NK-92 (cell line): ENCODE data around the gene MARK1.

Experiments
- DNase-seq: peaks from one replicate; lab custom pipeline; 2025; ENCODE audit not compliant: unreplicated experiment; lab: John Stamatoyannopoulos, UW

The MARK1 gene

DNA sequence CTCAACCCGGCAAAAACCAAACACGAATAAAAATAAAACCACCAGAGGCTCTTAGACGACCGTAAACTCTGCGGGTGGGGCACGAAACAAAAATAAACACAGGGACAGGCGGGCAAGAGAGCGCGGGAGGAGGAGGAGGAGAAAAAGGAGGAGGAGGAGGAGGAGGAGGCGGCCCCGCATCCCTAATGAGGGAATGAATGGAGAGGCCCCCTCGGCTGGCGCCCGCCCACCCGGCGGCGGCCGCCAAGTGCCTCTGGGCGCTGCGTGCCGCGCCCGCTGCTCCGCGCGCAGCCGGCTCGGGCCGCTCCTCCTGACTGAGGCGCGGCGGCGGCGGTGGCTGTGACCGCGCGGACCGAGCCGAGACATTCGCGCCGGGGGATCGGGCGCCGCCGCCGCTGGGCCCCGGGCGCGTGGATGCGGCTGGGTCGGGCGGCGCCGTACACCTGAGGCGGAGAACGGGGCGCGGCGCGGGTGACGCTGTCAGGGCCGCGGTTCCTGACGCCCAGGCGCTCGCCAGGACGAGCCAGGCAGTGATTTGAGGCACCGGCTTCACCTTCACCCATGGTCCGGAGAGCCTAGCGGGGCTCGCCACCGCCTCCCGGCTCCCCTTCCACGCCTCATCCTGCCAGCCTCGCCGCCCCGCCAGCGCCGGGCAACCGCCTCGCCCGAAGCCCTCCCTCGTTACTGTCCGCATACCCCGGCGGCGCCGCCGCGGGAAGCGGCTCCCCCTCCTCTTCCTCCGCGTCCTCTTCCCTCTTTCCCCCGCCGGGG is at the start of gene MARK1:
MARK1 (plus strand) TSS at position 229 of the 771 bp plus-strand sequence. CDS start 687 bp downstream, outside the sequence.
- no peak for DNase-seq

DNA sequence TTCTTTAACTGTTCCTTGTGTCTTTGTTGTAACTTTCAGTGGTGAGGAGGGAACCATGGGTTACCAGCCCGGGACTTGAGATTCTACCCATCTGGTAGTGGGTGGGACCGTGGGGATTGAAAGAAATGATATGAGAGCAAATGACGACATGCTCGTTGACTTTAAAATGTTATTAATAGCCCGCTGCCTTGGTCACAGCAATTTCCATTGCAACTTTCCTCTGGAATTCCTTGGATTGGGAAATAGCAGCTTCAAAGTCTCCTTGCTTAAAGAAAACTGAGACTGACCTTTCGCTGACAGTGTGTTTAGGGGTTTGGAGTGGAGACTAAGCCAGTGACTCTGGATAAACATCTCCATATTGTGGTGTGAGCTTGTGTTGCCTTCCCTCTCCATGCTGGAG is 44.2 kb upstream of the MARK1 start:
- DNase-seq, result no peak

GRCh38 chr1:220484135-220484534 is 43.8 kb upstream of the MARK1 start:
- DNase-seq, result no peak

- no peak for DNase-seq
Observed at GRCh38 chr1:220485131-220485530, 42.8 kb upstream of the MARK1 start.

- no peak for DNase-seq
Observed at GRCh38 chr1:220485791-220486190, 42.1 kb upstream of the MARK1 start.

GRCh38 chr1:220487297-220487820 is 40.6 kb upstream of the MARK1 start:
- DNase-seq, result no peak

DNA sequence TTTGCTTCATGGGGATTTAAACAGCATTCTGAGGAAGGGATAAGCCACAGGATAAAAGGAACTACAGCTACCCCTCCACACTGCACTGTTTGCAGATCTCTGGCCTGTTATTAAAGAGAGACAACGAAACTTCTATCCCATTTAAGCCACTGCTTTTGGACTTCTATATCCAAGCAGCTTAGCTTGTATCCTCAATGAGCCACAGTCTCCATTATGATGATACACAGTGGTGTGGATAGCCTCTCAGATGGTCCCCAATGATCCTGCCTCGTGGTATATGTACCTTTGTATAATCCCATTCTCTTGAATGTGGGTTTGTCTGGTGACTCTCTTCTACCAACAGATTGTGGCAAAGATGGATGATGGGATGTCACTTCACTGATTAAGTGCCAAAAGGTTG is 36.0 kb upstream of the MARK1 start:
- no peak for DNase-seq

DNA sequence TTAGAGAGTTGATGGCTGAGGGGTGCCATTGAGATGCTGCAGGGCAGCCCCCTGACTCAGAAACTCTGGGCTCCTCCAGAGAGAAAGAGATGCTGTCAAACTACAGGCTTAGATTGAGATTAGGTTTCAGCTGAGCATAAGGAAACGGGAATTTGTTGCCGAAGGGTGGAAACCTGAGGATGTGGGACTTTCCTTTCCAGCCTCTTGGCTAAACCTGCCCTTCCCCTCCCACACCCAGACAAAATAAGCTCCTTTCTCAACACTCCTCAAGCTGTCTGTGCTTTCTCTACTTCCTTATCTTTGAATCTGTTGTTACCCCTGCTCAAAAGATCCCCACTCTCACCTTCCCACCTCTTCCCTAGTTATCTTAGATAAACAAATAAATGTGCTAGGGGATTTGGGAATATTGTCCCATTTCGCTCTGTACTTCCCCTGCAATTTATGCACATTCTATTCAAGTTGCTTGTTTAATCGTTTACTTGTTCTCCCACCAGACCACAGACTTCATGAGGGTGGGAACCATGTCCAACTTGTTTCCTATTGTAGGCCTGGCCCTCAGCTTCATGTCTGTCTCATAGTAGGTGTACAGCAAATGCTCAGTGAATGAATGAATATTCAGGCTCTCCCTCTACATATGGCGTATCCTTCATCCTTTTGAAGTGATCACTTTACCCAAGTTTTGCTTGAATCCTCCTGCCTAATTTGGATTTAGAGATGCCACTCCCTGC is 30.6 kb upstream of the MARK1 start:
- no peak for DNase-seq

- no peak for DNase-seq
Observed at GRCh38 chr1:220498188-220498587, 29.7 kb upstream of the MARK1 start.

DNA sequence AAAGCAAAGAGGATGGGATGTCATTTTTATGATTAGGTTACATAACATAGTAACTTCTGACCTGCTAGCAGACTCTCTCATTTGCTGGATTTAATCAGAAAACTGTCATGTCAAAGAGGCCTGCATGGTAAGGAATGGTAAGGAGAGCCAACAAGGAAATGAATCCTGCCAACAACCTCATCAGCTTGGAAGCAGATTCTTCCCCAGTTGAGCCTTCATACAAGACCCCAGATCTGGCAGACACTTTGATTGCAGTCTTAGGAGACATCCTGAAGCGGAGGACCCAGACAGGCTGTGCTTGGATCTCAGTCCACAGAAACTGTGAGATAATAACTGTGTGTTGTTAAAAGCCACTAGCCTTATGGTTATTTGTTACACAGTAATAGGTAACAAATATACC is 27.6 kb upstream of the MARK1 start:
- no peak for DNase-seq

- no peak for DNase-seq
Observed at GRCh38 chr1:220504329-220504728, 23.6 kb upstream of the MARK1 start.

DNA sequence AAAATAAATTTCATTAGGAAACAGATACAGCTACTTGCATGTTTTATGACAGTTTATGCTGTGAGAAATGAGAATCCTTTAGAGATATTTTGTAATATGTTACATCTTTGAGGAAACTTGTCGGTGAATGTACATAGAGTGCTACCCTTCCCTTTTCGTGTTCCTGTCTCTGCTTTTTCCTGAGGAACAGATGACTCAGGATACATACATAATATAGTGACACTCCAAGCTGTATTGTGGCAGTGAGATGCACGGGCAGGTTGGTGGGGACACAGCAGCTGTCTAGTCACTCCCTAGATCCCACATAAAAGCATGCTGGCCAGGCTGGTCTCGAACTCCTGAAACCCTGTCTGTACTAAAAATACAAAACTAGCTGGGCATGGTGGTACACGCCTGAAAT is 20.9 kb upstream of the MARK1 start:
- DNase-seq, result no peak

DNA sequence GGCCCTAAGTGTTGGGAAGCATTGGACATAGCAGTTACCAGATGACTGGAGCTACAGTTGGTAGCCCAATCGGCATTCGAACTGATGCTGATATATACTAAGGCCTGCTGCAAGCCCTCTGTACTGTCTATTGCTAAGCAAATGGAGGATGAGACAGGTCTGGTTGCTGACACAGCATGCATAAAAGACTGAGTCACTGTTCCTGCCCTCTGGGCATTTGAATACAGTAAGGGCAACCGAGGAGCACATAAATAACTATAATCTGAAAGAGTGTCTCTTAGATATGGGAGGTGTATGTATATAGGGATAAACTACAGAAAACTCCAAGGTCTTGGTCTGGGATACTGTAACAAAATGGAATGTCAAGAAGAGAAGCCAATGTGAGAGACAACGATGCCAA is 16.8 kb upstream of the MARK1 start:
- no peak for DNase-seq

DNA sequence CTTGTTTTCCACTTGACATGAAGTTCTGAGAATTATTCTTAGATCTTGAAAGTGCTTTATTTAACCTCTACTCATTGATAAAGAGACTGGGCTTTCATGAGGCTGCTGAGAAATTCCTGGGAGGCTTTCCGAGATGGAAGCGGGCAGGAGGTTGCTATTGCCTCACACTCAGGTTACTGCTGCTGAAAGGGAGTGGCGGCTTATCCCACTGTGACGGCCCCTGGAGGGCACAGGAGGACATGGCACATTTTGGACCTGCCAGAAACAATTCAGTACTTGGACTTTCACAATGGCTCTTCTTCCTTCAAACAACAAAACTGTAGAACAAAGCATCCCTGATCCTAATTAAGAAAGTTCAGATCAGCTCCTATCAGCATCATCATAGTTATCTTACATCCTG is 16.2 kb upstream of the MARK1 start:
- DNase-seq, result no peak

DNA sequence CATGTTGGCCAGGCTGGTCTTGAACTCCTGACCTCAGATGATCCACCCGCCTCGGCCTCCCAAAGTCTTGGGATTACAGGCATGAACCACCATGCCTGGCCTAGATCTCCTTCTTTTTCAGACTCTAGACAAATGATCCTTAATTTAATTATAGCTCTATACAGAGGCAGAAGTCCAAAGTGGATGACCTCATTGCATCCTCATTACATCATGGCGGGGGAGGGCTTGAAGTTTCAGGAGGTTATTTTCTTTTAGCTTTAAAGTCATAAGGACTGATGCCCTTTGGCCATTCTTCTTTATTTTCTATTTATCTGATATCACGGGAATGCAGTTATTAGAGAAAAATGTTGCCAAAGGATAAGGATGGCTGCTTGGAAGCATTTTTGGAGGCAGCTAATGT is 14.1 kb upstream of the MARK1 start:
- DNase-seq, result no peak

GRCh38 chr1:220514256-220514655 is 13.7 kb upstream of the MARK1 start:
- DNase-seq, result no peak

DNA sequence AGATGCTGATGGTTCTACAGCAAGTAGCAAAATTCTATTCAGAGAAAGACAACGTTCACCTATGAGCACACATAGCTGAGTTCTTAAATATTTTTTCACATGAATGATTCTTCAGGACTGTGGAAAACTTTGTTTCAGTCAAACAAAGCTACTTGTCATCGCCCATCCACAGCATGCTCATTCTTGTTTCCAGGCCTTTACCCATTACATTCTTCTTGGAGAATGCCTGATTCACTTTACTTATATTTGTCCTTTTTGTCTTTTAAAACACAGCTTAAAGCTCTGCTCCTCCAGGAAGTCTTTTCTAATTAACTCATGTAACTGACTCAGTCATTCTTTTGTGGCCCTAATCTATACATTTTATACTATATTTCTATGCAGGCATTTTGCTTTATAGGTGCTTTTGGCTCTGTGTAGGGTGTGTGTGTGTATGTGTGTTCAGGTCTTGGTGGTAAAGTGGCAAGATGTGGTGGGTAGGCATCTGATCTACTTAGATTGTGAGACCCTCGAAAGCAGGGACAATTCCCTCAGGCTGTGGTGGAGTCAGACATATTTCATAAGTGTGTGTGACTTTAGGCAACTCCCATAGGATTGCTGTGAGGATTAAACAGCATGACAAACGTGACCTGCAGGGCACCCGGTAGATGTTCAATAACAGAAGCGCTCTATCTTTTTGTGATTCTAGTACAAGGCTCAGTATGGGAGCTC is 11.8 kb upstream of the MARK1 start:
- no peak for DNase-seq

- no peak for DNase-seq
Observed at GRCh38 chr1:220516722-220517042, 11.3 kb upstream of the MARK1 start.

- no peak for DNase-seq
Observed at GRCh38 chr1:220521778-220522177, 6.2 kb upstream of the MARK1 start.

- no peak for DNase-seq
Observed at GRCh38 chr1:220526294-220526693, 1.6 kb upstream of the MARK1 start.

- DNase-seq, result no peak
Observed at GRCh38 chr1:220527279-220527907, 543 bp upstream of the MARK1 start.
